Lower leg skin (tissue), 3 donors: Measurements from ENCODE around the gene PNPLA2.

Source experiments
- POLR2A ChIP-seq, 2 donors: fragments of 450-650 bp; IDR thresholded peaks; one replicate each; pipeline ENCODE4 v1.6.1; 2016 to 2017; ENCODE audit warnings: antibody characterized with exemption in 2 of 2, mild to moderate bottlenecking in 1 of 2, moderate library complexity in 1 of 2
- TF ChIP-seq, protein P1 (sequence below), 3 donors: fragments of 450-650 bp; IDR thresholded peaks; one replicate each; pipeline ENCODE4 v1.5.1; 2016; ENCODE audit warnings: antibody characterized with exemption in 3 of 3, mild to moderate bottlenecking in 3 of 3, moderate library complexity in 2 of 3

DNA sequence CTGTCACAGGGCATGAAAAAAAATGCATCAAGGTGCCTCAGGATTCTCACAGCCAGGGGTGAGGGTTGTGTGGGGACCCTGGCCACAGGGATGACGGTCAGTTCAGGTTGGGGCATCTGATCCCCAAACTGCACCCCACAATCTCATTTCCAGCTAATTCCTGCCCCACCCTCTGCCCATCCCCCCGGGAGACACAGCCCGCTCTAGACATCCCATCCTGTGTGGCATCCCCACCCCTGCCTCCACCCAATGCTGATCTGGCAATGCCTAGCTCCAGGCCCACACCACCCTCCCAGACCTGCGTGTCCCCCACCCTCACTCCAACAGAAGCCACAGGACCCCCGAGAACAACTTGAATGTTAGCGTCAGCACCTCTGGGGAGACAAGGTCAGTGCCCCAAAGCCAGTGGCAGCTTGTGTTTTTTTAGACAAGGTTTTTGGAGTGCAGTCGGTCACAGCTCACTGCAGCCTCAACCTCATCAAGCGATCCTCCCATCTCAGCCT is 49.2 kb downstream of the PNPLA2 start:
- no peak for TF ChIP-seq POLR2A (IDR thresholded peaks at IDR 0.05)
- TF ChIP-seq, protein P1, sequence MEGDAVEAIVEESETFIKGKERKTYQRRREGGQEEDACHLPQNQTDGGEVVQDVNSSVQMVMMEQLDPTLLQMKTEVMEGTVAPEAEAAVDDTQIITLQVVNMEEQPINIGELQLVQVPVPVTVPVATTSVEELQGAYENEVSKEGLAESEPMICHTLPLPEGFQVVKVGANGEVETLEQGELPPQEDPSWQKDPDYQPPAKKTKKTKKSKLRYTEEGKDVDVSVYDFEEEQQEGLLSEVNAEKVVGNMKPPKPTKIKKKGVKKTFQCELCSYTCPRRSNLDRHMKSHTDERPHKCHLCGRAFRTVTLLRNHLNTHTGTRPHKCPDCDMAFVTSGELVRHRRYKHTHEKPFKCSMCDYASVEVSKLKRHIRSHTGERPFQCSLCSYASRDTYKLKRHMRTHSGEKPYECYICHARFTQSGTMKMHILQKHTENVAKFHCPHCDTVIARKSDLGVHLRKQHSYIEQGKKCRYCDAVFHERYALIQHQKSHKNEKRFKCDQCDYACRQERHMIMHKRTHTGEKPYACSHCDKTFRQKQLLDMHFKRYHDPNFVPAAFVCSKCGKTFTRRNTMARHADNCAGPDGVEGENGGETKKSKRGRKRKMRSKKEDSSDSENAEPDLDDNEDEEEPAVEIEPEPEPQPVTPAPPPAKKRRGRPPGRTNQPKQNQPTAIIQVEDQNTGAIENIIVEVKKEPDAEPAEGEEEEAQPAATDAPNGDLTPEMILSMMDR (IDR thresholded peaks at IDR 0.05) = no peak
